GM21381 (cell line): Measurements from ENCODE around the gene ATP5F1A.

Source experiments
- ATAC-seq: cut with Tn5 transposase; IDR thresholded peaks from one replicate; pipeline ENCODE4 v1.9.1; 2021; ENCODE audit warnings: mild to moderate bottlenecking, moderate library complexity; ENCODE audit not compliant: unreplicated experiment

Gene ATP5F1A

DNA sequence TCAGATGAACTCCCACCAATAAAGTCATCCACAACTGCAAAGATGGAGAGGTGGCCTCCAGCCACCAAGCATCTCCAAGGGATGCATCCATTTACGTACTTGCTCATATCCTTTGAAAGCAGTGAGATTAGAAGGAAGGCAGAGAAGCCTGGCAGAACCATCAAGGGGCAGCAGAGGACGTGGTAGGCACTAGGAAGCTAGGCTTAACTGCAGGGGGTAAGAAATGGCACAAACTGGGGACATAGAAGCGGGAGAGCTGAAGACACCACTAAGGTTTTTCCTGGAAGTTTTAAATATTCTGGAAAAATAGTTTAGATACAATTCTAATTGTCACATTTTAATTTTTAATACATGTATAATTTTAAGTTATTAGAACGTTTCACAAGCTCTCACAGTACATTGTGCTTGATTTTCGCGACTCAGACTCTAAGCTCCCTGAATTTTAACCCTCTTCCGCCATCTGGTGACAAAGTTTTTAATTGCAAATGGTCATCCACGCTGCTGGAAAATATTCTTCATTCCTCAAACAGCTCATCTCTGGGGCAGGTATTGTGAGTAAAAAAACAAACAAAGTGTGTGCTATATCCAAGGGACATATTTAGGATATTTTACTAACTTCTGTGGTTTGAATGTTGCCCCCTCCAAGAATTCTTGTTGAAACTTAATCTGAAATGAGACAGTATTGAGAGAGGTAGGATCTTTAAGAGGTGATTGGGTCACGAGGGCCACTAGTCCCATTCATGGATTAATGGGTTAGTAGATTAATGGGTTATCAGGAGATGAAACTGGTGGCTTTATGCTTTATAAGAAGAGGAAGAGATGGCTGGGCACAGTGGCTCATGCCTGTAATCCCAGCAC lies 24.4 kb downstream of the ATP5F1A start:
- ATAC-seq: no peak

DNA sequence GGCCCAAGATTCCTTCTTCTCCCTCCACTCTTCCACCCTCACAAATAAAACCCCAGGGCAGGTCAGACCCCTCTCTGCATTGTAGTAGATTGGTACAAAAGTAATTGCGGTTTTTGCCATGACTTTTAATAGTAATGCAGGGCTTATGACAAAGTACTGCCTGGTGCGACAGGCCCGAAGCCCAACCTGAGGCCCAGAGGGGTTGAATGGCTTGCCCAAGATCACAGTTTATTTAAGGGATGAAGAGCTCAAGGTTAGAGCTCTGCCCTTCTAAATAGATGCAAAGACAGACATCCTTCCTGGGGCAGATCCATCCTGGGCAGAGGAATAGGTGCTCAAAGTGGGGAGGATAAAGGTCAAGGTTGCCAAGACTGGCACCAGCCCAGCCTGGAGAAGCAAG lies 25.1 kb downstream of the ATP5F1A start:
- ATAC-seq: no peak

DNA sequence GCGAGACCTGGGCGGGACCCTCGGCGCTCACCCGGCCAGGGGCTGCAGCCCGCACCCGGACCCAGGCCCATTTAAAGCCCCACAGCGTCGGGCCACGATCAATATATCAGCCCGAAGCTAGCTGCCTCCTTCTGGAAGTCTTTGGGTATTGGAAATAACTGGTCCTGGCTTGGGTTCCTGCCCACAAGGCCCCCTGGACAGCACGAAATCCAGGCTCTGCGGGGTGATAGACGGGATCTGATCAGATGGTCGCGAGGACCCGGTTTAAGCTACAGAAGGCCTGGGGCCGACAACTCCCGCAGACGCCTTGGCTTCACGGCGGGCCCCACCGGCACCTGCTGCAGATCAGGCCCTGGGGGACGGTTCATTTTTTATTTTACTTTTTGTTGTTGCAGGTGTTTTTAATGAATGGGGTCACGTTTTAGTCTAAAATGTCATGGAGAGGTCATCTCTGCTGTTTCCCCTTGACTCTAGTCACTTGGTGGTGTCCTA lies 25.7 kb downstream of the ATP5F1A start:
- peak; percentile 2 for ATAC-seq

DNA sequence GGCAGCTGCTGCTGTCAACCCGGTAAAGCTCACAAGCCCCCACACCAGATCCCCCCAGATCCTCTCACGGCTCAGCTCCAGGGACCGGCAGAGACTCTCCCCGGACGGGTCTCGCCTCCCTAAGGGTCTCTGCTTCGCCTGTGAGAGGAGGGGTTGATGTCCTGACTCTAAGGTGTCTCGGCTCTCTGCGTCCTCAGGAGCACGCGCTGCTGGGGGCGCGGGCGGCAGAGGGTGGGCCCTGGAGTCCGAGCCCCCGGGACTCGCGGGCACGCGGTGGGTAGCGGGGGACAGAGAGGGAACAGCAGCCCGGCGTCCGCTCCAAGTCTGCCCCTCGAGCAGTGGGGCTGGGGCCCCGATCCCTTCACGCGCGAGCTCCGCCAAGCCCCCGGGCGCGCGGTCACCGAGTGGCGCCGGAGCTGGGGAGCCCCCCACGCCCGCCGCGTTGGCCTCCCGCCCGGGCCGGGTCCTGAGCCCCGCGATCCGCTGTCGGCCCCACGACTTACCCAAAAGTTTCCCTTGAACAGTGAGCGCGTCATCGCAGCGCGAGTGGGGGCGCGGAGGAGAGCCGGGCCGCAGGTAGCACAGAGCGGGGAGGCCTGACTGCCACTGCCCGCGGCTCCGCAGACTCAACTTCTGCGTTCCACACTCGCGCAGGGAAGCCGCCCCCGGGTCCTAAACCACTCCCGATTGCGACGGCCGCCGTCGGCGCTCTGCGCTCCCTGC lies 26.3 kb downstream of the ATP5F1A start, which contains the start of gene PSTPIP2:
TSS of gene PSTPIP2 (minus strand) at position 608 of the 723 bp plus-strand sequence. CDS start at position 536, 72 bp downstream.
- ATAC-seq: peak; percentile 62

DNA sequence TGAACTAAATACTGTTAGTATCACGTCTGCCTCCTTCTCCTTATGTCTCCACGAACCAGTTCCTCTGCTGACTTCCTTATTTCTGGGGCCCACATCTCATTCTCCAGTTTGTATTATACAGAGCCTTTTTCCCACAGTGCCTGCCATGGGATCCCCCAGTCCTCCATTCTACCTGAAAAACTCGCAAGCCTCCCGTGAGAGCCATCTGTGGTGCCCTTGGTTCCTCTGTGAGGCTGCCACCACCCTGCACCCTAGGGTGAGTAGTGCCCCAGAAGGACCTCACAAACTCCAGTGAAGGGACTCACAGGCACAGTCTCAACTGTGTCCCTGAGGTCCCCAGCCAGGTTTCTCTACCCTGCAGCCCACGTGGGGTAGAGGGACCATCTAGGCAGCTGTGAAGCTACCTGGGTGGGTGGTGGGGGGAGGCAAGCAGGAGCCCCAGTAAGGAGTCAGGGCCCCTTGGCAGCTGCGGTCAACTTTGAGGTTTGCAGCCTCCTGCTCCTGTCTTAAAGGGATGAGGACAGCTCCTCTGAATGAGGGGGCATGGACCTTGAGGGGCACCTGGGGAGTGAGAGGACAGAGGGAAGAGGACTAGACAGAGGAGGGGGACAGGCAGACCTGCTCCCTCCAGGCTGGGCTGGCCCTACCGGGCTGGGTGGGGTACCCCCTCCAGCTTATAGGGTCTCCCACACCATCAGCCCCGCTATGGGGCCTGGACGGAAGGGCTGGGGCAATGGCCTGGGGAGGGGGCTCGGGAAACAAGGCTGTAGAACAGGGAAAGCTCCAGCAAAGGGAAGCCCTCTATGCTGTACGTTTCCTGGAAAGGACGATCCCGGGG lies 27.1 kb downstream of the ATP5F1A start:
- ATAC-seq: no peak

DNA sequence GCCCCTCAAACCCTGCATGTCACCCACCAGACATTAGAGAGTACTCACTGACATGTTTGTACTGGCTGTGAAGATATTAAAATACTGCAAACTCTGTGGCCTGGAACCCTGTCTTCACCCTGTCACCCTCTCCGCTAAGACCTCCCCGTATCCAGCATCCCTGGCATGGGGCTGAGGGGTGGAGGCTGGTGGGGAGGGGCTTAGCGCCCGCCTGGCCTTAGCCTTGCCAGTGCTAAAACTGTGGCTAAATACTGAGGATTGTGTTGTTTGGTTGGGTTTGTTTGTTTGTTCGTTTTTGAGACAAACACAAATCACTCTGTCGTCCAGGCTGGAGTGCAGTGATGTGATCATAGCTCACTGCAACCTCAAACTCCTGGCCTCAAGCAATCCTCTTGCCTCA lies 27.9 kb downstream of the ATP5F1A start:
- no peak for ATAC-seq

DNA sequence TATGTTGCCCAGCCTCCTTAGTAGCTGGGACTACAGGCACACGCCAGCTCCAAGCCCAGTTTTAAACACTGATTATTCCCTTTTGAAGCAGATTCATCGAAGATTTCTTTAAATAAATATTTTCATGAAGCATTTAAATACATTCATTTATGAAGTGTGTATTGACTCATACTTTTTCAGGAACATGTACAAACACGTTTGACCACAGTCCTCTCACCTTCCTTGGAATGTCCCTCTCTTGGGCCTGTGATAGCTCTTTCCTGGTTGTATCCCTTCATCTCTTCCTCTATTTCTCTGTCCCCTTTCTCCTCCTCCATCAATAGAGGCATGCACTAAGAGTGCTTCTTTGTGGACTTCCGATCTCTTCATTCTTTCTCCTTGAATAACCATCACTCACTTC lies 28.6 kb downstream of the ATP5F1A start:
- ATAC-seq: no peak

DNA sequence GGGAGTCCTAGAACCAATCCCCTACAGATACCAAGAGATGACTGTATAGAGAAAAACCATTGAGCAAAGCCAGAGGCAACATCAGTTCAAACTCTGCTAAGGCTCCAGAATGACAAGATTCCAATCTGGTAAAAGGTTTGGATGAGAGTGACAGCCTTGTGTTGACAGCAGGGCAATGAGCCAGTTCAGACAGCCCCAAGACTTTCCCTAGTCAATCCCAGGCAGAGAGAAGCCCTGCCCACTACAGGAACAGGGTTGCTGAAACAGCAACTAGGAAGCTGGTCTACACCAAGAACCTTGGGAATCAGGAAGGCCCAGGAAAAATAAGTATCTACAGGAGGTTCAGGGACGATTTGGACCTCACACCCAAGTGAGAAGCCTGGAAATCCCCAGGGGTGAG lies 29.3 kb downstream of the ATP5F1A start:
- ATAC-seq: no peak

DNA sequence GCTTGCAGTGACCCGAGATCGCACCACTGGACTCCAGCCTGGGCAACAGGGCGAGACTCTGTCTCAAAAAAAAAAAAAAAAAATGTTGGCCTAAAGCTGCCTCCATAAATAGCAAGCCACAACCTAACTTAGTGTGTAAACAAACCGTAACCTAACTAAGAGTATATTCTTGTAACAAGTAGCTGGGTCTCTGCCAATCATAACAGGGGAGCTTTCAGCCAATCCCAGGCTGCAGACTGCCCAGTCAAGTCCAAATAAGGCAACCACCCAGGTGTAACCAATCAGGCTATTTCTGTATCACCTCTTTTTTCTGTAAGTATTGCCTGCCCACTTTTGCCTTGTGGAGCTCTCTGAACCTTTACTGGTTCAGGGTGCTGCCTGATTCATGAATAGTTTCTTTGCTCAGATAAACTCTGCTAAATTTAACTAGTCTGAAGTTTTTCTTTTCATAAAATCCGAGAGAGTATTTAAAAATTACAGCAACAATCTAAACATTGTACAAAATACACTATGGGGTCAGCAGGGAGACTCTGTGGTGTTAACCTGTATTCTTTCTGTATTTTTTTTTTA lies 30.6 kb downstream of the ATP5F1A start:
- ATAC-seq: no peak

DNA sequence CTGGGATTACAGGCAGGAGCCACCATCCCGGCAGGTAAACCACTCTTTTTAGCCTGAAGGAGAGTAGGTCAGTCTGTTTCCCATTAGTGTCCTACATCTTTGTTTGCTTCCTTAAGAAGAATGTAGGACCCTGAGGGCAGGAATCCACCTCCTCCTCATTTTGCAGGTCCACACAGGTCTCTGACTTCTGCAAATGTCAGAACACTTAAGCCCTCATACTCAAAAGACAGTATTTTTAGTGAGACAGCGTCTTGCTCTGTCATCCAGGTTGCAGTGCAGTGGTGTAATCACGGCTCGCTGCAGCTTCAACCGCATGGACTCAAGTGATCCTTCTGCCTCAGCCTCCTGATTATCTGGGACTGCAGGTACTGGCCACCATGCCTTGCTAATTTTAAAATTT lies 35.3 kb downstream of the ATP5F1A start:
- ATAC-seq: no peak

DNA sequence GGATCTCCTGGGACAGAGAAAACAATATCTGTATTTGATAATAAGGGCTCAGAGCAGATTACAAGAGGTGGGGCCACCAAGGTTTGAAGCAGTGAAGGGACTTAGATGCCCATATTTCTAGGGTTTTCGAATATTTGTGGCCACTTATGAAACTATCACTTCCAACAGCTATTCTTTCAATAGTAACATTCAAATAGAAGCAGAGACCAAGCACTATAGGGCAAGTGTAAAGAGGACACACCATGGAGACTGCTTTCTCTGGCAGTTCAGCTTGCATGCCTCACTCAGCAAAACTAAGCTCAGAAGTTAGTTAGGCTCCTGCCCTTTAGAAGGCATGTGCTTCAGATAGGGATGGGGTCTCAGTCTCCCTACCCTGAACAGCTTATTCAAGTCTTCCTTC lies 36.3 kb downstream of the ATP5F1A start:
- no peak for ATAC-seq

DNA sequence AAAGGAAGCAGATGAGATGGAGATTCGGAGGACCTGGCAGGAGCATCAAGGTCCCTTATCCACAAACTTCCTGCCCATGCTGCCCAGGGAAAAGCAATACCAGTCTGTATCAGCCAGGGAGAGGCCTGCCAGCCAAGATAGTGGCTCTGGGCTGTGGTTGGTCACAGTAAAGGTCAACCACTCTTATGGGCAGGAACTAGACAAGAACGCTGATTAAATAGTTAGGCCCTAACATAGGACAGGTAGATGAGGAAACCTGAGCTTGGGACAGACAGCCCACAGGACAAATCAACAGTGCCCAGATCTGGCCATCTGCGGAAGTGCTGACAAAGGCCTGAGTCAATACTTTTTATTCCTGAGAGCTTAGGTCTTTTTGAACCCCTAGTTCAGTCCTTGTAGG lies 36.7 kb downstream of the ATP5F1A start:
- no peak for ATAC-seq

DNA sequence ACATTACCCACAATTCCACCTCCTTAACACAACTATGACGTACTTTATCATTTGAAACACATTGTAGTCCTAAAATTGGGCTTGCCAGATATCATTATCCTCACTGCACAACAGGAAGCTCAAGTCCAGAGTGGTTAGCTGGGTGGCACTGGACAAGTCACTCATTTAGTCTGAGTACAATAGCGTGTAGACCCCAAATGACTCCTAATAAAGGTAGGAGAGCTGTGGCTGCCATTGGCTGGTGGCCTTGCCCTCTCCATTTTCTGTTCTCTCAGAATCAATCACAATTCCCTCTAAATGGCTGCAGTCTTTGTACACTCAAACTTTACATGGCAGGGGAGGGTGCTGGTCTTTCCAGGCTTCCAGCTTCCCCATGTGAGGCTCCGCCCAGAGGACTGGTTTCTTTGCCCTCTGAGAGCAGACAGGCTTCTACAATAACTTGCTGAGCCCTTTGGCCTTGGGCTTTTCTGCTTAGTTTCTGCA lies 37.7 kb downstream of the ATP5F1A start:
- no peak for ATAC-seq

DNA sequence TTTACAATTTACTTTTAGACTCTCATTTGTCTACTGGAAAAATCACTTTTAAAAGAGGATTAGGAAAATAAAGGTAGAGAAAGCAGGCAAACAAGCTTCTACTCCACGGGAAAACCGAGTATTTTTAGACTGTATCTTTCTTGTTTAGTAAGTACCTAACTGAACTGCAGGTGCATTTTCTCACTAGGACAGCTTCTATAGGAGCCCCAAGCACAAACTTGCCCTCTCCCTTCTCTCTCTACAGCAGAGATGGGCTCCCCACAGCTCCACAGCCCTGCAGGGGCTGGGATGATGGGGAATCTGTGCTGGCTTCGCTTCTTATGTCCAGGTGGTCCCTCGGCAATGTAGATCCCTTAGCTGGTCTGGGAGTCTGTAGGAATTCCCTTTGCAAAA lies 42.3 kb downstream of the ATP5F1A start:
- no peak for ATAC-seq

DNA sequence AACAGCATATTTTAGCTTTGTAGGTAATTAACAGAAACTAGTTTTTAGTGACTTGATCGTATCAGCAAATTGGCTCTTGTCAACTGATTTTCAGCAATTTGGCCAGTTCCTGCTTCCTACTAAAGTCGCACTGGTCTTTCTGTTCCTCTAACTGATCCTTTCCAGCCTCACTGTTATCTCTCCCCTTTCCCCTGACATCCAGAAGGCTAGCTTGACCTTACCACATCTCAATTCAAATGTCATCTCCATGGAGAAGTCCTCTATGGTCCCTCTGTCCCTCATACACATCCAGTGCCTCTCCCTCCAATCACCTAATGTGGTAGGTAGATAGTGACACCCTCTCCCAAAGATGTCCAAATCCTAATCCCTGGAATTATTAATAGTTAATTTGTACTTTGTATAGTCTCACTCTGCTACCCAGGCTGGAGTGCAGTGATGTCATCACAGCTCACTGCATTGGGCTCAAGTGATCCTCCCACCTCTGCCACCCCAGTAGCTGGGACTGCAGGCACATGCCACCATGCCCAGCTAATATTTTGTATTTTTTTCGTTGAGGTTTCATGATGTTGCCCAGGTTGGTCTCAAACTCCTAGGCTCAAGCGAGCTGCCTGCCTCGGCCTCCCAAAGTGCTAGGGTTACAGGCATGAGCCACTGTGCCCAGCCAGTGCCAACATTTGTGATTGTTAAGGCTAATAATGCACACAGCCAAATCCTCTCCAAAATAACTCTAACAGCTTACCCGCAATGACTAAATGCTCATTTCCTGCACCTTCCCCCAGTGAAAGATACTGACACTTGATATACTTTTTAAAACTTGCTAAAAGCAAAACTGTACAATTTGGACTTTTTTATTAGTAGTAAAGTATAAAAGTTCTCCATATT lies 42.9 kb downstream of the ATP5F1A start:
- ATAC-seq: no peak

DNA sequence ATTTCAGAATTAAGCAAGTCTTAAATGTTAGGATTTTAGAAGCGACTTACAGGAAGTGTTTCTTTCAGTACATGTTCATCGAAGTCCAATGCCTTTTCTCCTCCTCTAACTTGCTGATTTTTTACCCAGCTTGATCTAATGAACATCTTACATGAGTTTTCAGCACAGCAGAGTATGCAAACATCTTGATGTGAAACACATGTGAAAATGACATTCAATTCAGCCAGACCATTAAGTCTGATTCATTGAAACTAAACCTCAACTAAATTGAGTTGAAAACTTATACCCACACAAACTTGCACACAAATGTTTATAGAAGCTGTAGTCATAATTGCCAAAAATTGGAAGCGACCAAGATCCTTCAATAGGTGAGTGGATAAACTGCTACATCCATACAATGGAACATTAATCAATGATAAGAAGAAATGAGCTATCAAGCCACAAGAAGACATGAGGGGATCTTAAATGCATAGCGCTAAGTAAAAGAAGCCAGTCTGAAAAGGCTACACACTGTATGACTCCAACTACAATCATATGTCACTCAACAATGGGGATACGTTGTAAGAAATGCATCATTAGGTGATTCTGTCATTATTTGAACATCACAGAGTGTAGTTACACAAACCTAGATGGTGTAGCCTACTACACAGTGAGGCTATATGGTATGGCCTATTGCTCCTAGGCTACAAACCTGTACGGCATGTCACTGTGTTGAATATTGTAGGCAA lies 44.6 kb downstream of the ATP5F1A start:
- ATAC-seq: no peak

DNA sequence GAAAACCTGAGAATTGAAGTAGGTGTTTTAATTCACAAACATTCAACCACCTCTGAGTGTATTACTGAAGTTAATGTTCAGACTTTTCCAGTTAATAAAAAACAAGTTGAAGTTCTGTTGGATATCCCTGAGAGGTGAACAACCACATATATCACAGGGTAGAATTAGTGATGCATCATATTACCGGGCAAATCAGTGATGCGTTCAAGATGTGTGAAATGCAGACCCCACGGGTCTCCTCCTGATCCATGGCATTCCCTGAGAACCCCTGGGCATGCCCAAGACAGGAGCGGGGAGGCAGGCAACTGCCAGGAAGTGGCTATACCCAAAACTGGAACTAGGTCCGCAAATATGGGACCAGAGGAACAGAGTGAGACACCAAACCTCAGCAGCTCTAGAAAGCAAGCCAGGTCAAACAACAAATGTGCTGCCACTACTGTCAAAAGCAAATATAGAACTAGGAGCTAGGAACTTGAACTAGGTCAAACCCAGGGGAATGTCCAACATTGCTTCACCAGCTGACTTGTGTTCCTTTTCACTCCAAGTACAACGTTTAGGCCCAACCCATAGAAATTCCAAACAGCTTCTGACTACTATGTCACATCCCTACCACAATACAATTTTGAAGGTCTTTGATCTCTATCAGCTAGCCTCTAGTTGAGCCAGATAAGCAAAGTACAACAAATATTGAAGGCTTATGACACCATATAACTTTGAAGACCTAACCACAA lies 46.2 kb downstream of the ATP5F1A start:
- no peak for ATAC-seq

DNA sequence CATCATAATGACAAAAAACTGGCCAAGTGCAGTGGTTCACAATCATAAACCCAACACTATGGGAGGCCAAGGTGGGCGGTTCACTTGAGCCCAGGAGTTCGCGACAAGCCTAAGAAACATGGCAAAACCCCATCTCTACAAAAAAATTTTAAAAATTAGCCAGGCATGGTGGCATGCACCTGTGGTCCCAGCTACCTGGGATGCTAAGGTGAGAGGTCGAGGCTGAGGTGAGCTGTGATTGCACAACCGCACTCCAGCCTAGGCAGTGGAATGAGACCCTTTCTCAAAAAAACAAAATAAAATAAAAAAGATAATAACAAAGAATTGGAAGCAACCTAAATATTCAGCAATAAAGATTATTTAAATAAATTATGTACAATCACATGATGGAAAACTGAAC lies 47.8 kb downstream of the ATP5F1A start:
- no peak for ATAC-seq
